ENCODE results near the gene DDT.
"Not testable (repeated sequence)": the region's sequence is repeated elsewhere in the genome, so short reads cannot be mapped to it uniquely, and the experiment has no call there.

DNA sequence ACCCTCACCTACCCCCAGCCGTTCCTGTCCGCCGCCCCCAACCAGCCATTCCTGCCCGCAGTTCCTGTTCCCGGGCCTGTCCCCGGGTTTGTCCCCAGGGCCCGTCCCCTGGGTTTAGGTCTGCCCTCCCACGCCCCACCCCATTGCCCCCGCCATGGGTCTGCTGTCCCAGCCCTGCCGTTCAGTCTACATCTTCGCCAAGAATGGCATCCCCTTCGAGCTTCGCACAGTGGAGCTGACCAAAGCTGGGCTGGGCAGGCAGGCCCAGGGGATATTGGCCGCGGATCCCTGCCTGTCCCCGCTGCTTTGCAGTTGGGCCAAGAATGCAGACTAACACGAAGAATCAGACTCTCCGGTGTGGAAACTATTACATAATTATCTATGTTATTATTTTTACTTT is 24.5 kb downstream of the DDT start:
- not testable (repeated sequence) for TF ChIP-seq ZNF274 (IDR thresholded peaks at IDR 0.05; ENCODE audit: low read depth, low read length); YY1 (IDR thresholded peaks at IDR 0.05; ENCODE audit: insufficient read depth, insufficient read length)

Data from NT2/D1 (cell line).